Measurements from ENCODE around the gene THSD7A.

- TF ChIP-seq POLR2AphosphoS5 (IDR thresholded peaks at IDR 0.05; ENCODE audit: borderline replicate concordance, low read depth, low read length) (no peak), EZH2 (IDR thresholded peaks at IDR 0.05) (no peak), FOXP2 (optimal IDR thresholded peaks at IDR 0.05; ENCODE audit: control extremely low read depth, extremely low read length, insufficient read depth) (no peak)
Measured at GRCh38 chr7:11835260-11835659, 3.3 kb upstream of the THSD7A start.

All from SK-N-MC (cell line).